NCI-H524 treated with DMSO at 0.1 percent for 48 hours (cell line): Measurements from ENCODE around the gene POGZ.

Experiments used
- DNase-seq: peaks from one replicate; lab custom pipeline; 2025; lab: John Stamatoyannopoulos, UW

POGZ gene, protein sequence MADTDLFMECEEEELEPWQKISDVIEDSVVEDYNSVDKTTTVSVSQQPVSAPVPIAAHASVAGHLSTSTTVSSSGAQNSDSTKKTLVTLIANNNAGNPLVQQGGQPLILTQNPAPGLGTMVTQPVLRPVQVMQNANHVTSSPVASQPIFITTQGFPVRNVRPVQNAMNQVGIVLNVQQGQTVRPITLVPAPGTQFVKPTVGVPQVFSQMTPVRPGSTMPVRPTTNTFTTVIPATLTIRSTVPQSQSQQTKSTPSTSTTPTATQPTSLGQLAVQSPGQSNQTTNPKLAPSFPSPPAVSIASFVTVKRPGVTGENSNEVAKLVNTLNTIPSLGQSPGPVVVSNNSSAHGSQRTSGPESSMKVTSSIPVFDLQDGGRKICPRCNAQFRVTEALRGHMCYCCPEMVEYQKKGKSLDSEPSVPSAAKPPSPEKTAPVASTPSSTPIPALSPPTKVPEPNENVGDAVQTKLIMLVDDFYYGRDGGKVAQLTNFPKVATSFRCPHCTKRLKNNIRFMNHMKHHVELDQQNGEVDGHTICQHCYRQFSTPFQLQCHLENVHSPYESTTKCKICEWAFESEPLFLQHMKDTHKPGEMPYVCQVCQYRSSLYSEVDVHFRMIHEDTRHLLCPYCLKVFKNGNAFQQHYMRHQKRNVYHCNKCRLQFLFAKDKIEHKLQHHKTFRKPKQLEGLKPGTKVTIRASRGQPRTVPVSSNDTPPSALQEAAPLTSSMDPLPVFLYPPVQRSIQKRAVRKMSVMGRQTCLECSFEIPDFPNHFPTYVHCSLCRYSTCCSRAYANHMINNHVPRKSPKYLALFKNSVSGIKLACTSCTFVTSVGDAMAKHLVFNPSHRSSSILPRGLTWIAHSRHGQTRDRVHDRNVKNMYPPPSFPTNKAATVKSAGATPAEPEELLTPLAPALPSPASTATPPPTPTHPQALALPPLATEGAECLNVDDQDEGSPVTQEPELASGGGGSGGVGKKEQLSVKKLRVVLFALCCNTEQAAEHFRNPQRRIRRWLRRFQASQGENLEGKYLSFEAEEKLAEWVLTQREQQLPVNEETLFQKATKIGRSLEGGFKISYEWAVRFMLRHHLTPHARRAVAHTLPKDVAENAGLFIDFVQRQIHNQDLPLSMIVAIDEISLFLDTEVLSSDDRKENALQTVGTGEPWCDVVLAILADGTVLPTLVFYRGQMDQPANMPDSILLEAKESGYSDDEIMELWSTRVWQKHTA (N-terminal part only)

DNA sequence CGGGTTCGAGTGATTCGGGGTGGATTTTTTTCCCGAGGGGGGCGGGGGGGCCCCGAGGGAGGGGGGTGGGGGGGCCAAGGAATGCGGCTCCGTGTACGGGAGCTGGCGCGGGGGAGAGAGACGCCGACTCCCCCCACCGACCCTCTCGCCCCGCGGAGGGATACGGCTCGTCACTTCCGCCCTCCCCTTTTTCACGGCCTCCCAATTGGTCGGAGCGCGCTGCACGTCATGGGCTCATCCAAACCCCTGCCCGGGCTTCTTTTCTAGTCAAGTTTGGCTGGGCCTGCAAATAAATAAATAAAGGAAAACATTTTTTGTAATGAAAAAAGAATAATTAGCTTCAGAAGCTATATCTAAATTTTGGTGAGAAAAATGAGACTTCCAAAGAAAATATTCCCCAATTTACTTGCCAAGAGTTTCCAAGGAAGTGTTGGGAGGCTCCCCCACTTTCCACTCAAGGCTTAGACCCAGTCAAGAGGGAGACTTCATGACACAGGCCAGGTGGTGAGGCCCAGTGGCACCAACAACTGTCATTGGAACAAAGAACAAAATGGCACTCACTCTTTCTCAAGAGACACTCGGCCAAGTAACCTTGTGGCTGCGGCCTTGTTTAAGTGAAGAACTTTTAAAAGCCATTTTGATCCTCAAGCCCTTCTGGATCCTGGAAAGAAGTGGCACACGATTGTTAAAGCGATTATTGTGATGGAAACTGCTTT, at the start of gene POGZ:
Gene POGZ (minus strand): TSS at position 164 of the 716 bp plus-strand sequence. CDS start 17,290 bp downstream, outside the sequence.
- DNase-seq: peak; percentile 65

DNA sequence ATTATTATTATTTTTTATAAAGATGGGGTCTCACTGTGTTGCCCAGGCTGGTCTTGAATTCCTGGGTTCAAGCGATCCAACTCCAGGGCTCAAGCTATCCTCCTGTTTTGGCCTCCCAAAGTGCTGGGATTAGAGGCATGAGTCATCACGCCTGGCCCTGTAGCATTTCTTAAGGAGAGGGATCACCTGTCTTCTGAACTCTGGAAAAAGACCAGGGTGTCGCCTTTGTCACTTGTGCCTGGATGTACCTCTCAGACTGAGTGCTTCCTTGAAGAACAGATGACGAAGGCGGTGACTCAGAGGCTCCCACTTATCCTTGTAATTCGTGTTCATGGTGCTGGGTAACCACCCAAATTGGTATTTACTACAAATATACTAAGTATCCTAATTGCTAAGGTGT, 49.5 kb upstream of the POGZ start:
- DNase-seq: no peak

DNA sequence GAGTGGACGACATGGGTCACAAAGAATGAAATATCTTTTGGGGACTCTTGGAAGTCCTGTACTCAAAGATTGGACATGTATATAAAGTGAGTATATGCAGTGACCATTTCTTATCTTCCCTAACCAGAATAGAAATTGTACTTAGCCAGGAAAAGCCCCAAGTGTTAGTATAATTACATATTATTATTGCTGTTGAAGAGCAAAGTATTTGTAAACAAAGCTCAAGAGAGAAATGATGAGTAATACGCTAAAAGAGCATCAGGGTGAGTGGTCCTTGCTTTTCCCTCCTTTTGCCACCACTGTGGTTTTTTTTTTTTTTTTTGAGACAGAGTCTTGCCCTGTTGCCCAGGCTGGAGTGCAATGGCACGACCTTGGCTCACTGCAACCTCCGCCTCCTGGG, 45.5 kb upstream of the POGZ start:
- DNase-seq: no peak

DNA sequence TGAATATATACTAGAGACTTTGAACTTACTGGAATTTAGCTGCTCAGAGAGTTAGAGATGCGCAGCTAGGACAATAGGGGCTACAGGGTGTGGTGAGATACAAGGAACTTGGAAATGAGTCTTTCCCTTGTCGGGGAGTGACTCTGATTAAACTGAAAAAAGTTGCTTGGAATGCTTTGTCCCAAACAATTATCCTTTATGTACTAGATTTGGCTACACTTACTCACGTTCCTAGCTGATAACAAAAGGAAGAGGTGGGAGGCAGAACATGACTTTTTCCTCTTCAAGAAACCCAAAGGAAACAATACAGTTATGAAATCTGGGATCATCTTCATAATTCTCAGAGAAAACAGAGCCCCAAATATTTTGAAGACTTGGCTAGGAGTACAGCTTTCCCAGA, 45.0 kb upstream of the POGZ start:
- DNase-seq: no peak

DNA sequence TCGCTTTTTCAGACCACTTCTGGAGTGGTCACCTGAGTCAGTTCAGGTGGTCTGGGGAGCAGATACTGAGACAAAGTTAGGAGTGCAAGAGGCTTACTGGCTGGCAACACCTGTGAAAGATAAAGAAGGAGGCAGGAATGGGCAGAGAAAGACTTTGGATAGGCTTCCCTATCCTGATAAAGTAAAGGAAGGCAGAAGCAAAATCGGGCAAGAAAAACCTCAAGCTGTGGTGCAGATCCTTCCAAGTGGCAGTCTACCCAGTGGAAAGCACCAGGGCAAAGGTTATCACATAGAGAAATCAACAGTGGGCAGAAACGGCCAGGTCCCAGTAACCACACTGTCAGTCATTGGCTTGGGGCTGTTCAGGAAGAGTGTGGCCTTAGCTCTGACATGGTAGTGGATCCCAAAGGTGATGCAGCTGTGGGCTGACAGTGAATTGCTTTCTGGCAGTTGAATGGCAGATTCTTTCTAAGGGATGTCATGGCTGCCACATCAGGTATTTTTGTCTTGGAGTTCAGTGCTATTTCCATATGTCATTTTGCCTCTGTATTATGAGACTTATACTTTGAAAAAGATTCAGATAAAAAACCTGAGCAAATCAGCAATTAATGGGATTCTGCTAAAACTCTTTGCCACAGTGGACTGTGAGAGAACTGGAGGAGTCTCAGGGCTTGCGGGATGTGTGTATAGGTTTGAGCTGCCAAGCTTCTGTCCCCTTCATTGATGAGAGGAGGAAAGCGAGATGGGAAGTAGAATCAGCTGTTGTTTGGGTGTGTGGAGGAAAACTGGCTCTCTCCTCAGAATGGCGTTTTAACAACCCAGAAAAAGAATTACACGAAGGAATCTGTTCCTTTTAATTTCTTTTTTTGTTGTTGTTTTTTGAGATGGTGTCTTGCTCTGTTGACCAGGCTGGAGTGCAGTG, 43.8 kb upstream of the POGZ start:
- no peak for DNase-seq

DNA sequence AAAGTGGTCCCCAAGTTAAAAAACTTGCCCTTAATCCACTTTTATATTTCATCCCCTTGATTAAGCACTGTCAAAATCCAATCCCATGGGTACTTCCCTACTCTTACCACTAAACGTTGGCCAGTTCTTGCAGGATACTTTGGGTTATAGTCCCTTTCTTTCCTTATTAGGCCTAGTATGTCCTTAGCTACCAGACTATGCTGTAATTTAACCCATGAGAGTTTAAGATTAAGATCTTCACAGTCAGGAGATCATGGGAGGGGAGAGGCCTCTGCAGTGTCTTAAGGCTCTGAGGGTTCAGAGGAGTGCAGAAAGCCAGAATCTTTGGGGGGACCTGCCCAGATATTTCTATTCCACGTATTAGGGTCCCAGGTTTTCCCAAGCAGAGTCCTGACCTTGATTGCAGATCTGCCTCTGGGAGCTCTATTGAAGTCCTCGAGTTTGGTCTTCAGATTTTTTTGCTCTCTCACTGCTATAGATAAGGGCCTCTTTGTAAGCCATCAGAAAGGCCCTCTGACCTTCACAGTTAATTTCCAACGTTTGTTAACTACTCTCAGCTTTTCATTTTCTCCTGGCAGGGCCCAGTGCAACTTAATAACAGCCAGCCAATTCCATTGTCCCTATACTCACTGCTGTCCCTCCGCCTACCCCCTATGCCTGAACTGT, 42.9 kb upstream of the POGZ start:
- no peak for DNase-seq

DNA sequence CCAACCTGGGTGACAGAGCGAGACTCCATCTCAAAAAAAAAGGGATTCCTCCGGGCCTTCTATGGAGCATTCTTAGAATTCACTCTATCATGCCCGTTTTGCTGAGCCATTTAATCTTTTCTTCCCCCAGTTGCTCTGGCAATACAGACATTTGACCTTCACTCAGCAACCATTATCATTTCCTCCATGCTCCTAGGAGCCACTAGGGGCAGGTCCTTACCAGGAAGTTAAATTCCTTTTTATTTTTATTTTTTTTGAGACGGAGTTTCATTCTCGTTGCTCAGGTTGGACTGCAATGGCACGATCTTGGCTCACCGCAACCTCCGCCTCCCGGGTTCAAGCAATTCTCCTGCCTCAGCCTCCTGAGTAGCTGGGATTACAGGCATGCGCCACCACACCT, 42.2 kb upstream of the POGZ start:
- DNase-seq: no peak

DNA sequence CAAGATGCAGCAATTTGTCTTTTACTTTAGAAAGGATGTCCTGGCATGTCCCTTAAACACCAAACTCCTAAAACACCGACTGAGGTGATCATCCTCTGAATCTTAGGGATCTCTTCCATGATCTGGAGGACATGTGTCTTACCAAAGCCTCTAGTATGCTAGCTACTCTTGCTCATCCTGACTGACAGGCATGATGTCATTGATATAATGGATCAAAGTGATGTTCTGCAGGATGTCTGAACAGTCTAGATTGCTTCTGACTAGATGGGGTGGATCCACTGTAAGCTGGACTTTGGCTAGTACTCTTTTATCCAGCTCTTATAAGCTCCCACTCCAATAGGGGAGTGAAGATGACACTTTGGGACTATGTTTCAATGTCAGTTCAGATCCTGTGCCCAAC, 40.6 kb upstream of the POGZ start:
- DNase-seq: no peak

DNA sequence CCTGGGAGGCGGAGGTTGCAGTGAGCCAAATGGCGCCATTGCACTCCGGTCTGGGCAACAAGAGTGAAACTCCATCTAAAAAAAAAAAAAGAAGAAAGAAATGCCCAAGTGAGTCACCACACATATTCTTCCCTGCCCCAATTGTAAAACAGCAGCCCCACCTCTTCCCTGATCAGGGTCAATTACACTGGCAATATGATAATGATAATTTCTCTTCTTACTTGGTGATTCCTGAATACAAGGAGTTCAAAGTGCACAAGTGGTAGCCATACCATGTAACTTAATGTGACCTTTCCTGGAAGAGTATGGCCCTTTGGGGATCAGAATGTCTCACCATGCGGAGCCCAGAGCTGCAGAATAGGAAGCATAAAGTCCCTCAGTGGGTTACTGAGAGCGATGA, 40.1 kb upstream of the POGZ start:
- no peak for DNase-seq

DNA sequence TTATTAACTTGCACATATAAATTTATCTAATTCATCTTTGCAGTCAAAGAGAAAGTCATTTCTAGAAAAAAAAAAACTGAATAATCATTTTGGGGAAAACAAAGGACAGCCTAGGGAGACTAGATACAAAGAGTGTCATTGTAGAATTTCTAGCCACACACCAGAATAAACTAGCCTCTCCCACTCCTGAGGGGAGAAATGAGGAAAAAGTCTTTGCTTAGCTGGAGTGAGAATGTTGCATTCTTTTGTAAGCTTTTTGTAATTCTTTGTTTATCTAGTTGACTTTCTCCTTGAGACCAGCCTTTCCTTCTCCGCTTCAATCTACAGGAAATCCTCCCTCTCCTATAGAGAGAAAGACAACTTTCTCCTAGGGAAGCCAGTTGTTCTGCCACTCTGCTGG, 36.0 kb upstream of the POGZ start:
- no peak for DNase-seq

DNA sequence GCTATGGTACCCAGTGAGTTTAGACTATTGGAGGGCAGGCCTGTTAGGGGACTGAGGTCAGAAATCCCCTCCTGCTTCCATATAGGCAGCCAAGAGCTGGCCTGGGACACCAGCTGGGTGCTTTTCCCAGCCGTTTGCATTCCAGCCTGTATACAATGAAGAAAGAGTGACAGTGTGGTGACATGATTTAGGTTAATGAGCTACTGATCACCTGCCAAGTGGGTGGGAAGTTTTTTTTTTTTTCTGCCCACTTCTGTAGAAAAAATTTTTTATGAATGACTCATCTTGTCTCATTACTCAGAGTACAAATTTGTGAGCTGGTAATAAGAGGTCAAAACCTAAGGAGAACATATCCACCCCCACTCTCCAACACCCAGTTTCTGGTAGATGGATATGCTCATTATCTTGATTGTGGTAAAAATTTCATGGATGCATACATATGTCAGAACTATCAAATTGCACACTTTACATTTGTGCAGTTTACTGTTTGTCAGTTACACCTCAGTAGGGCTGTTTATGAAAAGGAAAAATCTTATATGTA, 35.5 kb upstream of the POGZ start:
- DNase-seq: no peak

DNA sequence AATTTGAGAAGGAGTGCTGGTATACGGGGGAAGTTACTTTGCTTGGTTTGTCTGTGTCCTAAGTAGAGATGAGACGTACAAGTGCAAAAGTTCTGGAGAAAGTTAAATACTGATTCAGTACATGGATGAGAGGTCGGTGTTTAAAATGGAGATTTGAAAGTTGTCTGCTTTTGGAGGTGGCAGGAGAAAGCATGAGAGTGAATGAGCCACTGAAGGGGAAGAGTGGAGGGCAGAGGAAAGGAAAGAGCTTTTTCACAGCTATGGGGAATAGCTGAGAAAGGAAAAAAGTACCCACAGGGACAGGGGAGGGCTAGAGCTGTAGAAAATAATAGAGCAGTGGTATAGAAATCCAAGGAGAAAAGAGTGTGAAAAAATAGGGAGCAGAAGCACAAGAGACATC, 33.7 kb upstream of the POGZ start:
- DNase-seq: no peak

DNA sequence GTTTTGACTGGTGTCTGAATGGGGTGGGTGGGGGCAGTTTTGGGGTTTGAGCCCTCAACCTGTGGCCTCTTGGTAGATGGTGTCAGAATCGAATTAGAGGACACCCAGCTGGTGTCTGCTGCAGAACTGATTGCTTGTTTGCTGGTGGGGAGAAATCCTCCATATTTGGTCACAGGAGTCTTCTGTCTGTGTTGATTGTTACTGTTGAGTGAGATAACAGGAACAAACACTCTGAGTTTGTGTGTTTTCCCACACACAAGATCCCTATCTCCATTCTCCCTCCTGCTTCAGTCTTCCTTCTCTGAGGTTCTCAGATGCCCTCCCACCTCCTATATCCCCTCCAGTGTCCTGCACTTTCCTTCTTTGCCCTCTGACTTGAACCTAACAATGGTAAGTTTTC, 32.8 kb upstream of the POGZ start:
- DNase-seq: no peak

DNA sequence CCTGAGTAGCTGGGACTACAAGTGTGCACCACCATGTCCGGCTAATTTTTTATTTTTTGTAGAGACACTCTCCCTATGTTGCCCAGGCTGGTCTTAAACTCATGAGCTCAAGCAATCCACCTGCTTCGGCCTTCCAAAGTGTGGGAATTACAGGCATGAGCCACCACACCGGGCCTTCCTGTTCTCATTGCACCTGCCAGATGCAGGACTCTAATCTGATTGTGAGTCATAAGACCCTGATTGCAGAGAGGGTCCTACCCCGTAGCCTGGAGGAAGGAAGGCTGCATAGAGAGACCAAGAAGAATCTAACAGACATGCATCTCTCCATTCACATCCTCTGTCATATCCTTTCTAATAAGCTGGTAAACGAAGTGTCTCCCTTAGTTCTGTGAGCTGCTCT, 32.3 kb upstream of the POGZ start:
- DNase-seq: no peak

DNA sequence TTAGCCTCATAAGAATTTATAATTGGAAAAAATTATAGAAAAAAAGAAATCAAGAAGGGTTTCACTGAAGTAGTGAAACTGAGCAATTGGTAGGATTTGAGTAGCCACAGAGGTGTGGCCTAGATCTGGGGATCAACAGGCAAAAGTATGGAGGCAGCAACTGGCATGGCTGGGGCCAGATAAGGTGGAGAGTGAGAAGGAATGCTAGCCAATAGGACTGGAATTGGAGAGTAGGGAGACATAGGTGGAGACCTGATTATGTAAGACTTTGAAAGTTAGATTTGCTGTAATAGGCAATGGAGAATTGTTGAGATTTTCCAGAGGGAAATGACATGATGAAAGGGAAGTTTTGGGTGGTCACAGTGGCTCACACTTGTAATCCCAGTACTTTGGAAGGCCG, 27.3 kb upstream of the POGZ start:
- DNase-seq: no peak

DNA sequence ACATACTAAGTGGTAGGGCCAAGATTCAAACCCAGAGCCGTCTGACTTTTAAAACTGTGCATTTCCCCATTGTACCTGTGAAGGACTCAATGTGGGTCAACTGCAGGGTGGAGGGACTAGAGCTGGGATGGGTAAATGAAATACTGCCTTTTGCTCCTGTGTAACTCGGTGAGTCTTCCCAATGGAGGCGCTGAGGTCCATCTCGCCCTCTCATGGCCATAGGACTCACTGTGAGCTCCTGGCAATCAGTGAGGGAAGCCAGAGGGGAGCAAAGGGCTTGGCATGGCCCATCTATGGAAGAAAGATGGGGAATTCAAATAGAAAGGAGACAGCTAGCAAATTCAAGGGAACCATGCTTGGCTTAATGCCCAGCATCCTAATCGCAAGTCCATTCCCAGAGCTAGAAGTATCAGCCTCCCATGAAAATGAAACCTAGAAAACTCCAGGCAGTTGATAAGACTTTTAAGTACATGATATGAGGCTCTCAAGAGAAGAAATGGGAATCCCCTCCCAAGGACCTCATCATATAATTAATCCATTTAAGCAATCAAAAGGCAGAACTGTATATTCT, 26.5 kb upstream of the POGZ start:
- DNase-seq: no peak

DNA sequence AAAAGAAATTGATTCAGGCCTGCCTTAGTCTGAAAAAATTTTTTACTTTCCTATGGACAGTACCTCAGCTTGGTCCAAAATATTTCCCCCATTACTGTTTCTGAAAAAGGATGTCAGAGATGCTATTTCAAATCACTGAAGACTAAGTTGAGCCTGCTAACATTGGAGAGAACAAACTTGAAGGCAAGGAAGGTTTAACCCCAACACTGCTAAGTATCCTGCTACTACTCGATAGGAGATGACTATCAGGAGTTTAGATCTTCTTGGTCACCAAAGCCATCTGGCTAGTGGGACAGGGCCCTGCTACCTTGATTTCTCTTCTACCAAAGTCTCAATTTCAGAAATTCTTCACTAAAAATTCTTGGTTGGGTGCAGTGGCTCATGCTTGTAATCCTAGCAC, 22.7 kb upstream of the POGZ start:
- no peak for DNase-seq

DNA sequence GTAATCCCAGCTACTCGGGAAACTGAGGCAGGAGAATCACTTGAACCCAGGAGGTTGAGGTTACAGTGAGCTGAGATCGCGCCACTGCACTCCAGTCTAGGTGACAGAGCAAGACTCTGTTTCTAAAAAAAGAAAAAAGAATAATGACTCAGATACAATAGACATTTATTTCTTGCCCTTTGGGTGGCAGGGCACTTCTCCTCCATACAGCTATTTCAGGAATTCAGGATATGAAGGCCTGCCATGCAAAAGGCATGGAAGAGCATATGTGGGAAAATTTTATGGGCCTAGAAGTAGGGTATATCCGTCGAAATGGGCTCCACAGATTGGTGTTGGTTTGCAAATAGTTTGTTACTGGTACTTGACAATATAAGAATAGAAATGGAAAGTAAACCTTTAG, 20.2 kb upstream of the POGZ start:
- DNase-seq: no peak

DNA sequence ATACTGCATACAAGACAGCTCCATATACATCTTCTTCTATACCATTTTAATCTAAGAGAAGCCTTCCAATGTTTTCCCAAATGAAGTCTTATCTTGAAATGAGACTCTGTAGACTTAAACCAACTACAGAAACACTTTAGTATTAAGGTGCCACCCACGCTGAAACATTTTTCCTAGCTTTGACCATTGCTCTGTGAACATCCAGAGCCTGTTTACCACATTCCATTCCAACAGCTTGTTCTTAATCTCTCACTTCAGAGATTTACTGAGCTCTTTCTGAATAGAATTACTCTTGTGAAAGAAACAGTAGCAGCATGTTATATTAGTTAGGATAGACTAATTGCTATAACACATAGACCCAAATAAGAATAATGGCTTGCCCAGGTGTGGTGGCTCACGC, 19.6 kb upstream of the POGZ start:
- no peak for DNase-seq
